ENCODE data around the gene VPS26B.
A peak's percentile ranks its signal among the peaks of the same experiment; 100 is the strongest.
"Not testable (repeated sequence)": the region's sequence is repeated elsewhere in the genome, so short reads cannot be mapped to it uniquely, and the experiment has no call there.

VPS26B gene

DNA sequence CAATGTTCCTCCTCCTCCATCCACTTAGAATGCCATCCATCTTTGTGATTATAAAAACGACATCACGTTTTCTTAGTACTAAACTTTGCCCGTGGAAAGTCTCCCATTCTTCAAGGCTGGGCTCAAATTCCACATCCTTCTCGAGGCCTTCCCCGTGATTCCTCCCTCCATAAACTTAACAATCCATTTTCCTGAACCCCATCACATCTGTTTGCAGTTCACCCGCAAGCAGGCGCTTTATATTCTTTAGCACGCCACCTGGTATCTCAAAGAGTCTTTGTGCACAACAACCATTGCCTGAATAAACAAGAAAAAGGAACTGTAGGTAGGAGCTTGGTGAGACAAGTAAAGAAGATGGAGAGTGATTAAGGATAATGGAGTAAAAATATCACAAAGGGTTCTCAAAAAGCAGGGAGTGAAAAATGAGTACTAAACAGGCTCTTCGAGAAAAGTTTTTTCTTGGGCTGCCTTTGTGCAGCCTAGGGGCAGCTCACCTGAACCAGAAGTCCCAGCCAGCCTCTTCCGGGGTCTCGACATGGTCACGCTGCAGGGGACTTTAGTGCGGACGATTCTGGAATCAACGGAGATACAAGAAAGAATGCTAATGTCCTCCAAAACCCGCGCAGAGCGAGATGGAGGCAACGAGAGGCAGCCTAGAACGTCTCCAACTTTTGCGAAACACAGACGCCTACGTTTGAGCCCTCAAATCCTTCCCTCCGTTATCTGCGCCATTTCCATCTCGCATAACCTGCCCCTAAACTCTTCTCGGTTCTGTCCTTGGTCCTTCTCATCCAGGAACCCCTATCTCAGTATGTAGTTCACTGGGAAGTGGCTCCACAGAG is 28.1 kb downstream of the VPS26B start:
- Histone ChIP-seq H3K9ac (ENCODE audit: low read length) (peak overlapping the region; percentile 6), H4K12ac (ENCODE audit: low read depth, low read length) (peak overlapping the region; percentile 27), H2AK5ac (ENCODE audit: low read length) (no peak overlapping the region), H3K4me1 (ENCODE audit: control insufficient read depth in 1 of 2, insufficient read depth in 2 of 2, low read length in 2 of 2) (peaks cover 0 to 2% of the 10 kb centered on the region in 2 experiments), H2BK12ac (ENCODE audit: low read length) (no peak overlapping the region), H3K27me3 (ENCODE audit: insufficient read depth, low read length) (no peaks in the 10 kb centered on the region), H3K4ac (ENCODE audit: low read depth, low read length) (no peak overlapping the region), H3K36me3 (ENCODE audit: control insufficient read depth in 1 of 2, insufficient read depth in 2 of 2, low read length in 2 of 2) (peaks cover 2 to 21% of the 10 kb centered on the region in 2 experiments), H4K8ac (ENCODE audit: low read depth, low read length) (peak overlapping the region; percentile 51), H3K9me3 (ENCODE audit: insufficient read depth, low read depth, low read length) (no peaks in the 10 kb centered on the region), H3K14ac (ENCODE audit: low read length) (no peak overlapping the region), H3K4me2 (ENCODE audit: low read length) (peak overlapping the region; percentile 75), H3K79me1 (ENCODE audit: low read length) (peaks cover 3% of the 10 kb centered on the region), H2BK5ac (ENCODE audit: low read depth, low read length, poor library complexity) (no peak overlapping the region), H3K79me2 (ENCODE audit: control insufficient read depth, insufficient read depth, low read length, poor library complexity) (peaks cover 3% of the 10 kb centered on the region), H3K27ac (ENCODE audit: low read depth, low read length) (no peak overlapping the region), H2BK120ac (ENCODE audit: insufficient read depth, low read length, poor library complexity) (no peak overlapping the region), H3K18ac (ENCODE audit: low read length) (no peak overlapping the region), H2AFZ (ENCODE audit: insufficient read depth, low read length, poor library complexity) (peak overlapping the region; percentile 77), H3K23ac (ENCODE audit: low read length) (no peak overlapping the region), H4K91ac (ENCODE audit: low read depth, low read length) (no peak overlapping the region), H3K4me3 (ENCODE audit: low read depth, low read length) (peak overlapping the region; percentile 66)
- peak in 1 of 2 donors; percentile 51 for DNase-seq
- WGBS (ENCODE audit: extremely low coverage, insufficient coverage, insufficient read length): no CpG with 5 or more reads among the region's 27 CpGs

GRCh38 chr11:134253188-134253993 is 28.9 kb downstream of the VPS26B start, which contains the start of the genes ACAD8 and THYN1:
TSS of gene ACAD8 (plus strand) at chr11:134253568. CDS start at chr11:134253601, 33 bp downstream.
TSS of gene THYN1 (minus strand) at chr11:134253352. CDS start at chr11:134252882, 470 bp downstream.
- no CpG with 5 or more reads among the region's 70 CpGs for WGBS (ENCODE audit: extremely low coverage, insufficient coverage, insufficient read length)

DNA sequence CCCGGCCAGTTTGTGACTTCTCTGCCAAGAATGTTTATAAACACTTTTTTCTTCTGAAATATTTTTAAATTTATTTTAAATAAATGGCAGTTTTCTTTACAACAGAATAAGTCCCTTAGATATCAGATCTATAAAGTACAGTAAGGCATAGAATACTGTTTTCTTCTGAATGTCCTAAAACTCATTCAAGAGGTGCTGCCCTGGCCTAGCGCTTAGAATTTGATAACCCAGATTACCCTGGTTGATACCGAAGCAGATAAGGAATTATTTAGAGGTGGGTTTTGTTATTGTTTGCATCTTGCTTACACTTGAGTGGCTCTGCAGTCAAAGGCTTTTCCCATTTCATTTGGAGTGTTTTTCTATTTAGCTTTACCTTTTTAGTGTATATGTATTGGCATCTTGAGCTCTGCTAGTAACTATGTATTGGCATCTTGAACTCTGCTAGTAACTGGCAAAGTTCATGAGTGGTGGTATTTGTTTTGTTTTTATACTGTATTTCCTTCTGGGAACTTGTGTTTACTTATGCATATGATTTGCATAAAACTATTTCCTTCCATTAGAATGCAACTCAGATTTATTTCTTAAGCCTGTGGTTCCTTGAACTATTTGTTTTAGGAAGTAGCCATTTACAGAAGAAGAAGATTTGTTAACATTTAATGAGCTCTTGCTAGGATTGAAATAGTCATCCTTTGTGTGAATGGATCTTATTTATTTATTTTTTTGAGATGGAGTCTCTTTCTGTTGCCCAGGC is 30.1 kb downstream of the VPS26B start:
- DNase-seq: no peak
- H4K8ac ChIP-seq (ENCODE audit: low read depth, low read length): no peak overlapping the region
- H2BK12ac ChIP-seq (ENCODE audit: low read length): no peak overlapping the region
- H2AFZ ChIP-seq (ENCODE audit: insufficient read depth, low read length, poor library complexity): no peak overlapping the region
- H3K79me2 ChIP-seq (ENCODE audit: control insufficient read depth, insufficient read depth, low read length, poor library complexity): peaks cover 3% of the 10 kb centered on the region
- no CpG with 5 or more reads among the region's 3 CpGs for WGBS (ENCODE audit: extremely low coverage, insufficient coverage, insufficient read length)
- no peak overlapping the region for H3K14ac ChIP-seq (ENCODE audit: low read length)
- H3K23ac ChIP-seq (ENCODE audit: low read length): no peak overlapping the region
- no peaks in the 10 kb centered on the region for H3K27me3 ChIP-seq (ENCODE audit: insufficient read depth, low read length)
- no peak overlapping the region for H2AK5ac ChIP-seq (ENCODE audit: low read length)
- no peak overlapping the region for H3K27ac ChIP-seq (ENCODE audit: low read depth, low read length)
- peak overlapping the region; percentile 86 for H3K4me2 ChIP-seq (ENCODE audit: low read length)
- no peak overlapping the region for H2BK5ac ChIP-seq (ENCODE audit: low read depth, low read length, poor library complexity)
- H3K4ac ChIP-seq (ENCODE audit: low read depth, low read length): no peak overlapping the region
- H4K12ac ChIP-seq (ENCODE audit: low read depth, low read length): no peak overlapping the region
- H4K91ac ChIP-seq (ENCODE audit: low read depth, low read length): no peak overlapping the region
- H3K36me3 ChIP-seq (ENCODE audit: control insufficient read depth in 1 of 2, insufficient read depth in 2 of 2, low read length in 2 of 2): peaks cover 9 to 15% of the 10 kb centered on the region in 2 experiments
- H3K4me1 ChIP-seq (ENCODE audit: control insufficient read depth in 1 of 2, insufficient read depth in 2 of 2, low read length in 2 of 2): peaks cover 0 to 2% of the 10 kb centered on the region in 2 experiments
- H3K18ac ChIP-seq (ENCODE audit: low read length): no peak overlapping the region
- peaks cover 3% of the 10 kb centered on the region for H3K79me1 ChIP-seq (ENCODE audit: low read length)
- H3K4me3 ChIP-seq (ENCODE audit: low read depth, low read length): no peak overlapping the region
- H2BK120ac ChIP-seq (ENCODE audit: insufficient read depth, low read length, poor library complexity): no peak overlapping the region
- no peak overlapping the region for H3K9ac ChIP-seq (ENCODE audit: low read length)
- no peaks in the 10 kb centered on the region for H3K9me3 ChIP-seq (ENCODE audit: insufficient read depth, low read depth, low read length)

More at GRCh38 chr11:134253188-134253993, 28.9 kb downstream of the VPS26B start, which contains the start of the genes ACAD8 and THYN1:
- Histone ChIP-seq H3K27me3 (ENCODE audit: insufficient read depth, low read length) (no peaks in the 10 kb centered on the region), H3K4me3 (ENCODE audit: low read depth, low read length) (peak within 1 kb of the TSS; percentile 93), H3K14ac (ENCODE audit: low read length) (peak within 1 kb of the TSS; percentile 81), H3K9ac (ENCODE audit: low read length) (peak within 1 kb of the TSS; percentile 85), H2BK5ac (ENCODE audit: low read depth, low read length, poor library complexity) (peak within 1 kb of the TSS; percentile 55), H2AK5ac (ENCODE audit: low read length) (no peak within 1 kb of the TSS), H4K91ac (ENCODE audit: low read depth, low read length) (peak within 1 kb of the TSS; percentile 65), H3K18ac (ENCODE audit: low read length) (peak within 1 kb of the TSS; percentile 88), H3K4me1 (ENCODE audit: control insufficient read depth in 1 of 2, insufficient read depth in 2 of 2, low read length in 2 of 2) (peaks cover 0 to 2% of the 10 kb centered on the region in 2 experiments), H3K79me2 (ENCODE audit: control insufficient read depth, insufficient read depth, low read length, poor library complexity) (peaks cover 3% of the 10 kb centered on the region), H4K12ac (ENCODE audit: low read depth, low read length) (peak within 1 kb of the TSS; percentile 87), H2BK12ac (ENCODE audit: low read length) (no peak within 1 kb of the TSS), H3K9me3 (ENCODE audit: insufficient read depth, low read depth, low read length) (no peaks in the 10 kb centered on the region), H3K27ac (ENCODE audit: low read depth, low read length) (no peak within 1 kb of the TSS), H2AFZ (ENCODE audit: insufficient read depth, low read length, poor library complexity) (peak within 1 kb of the TSS; percentile 100), H3K23ac (ENCODE audit: low read length) (no peak within 1 kb of the TSS), H4K8ac (ENCODE audit: low read depth, low read length) (peak within 1 kb of the TSS; percentile 96), H3K79me1 (ENCODE audit: low read length) (peaks cover 3% of the 10 kb centered on the region), H3K4me2 (ENCODE audit: low read length) (peak within 1 kb of the TSS; percentile 86), H3K36me3 (ENCODE audit: control insufficient read depth in 1 of 2, insufficient read depth in 2 of 2, low read length in 2 of 2) (peaks cover 2 to 16% of the 10 kb centered on the region in 2 experiments), H2BK120ac (ENCODE audit: insufficient read depth, low read length, poor library complexity) (peak within 1 kb of the TSS; percentile 74), H3K4ac (ENCODE audit: low read depth, low read length) (peak within 1 kb of the TSS; percentile 23)
- peak; percentile 96 to 97 for DNase-seq

DNA sequence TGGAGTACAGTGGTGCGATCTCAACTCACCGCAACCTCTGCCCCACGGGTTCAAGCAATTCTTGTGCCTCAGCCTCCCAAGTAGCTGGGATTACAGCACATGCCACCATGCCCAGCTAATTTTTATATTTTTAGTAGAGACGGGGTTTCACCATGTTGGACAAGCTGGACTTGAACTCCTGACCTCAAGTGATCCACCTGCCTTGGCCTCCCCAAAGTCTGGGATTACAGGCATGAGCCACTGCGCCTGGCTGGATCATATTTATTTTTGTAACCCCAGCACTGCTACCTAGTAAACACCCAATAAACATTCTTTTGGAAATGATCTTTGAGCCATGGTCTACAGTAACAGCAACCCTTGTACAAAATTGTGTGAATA is 30.7 kb downstream of the VPS26B start:
- H4K12ac ChIP-seq (ENCODE audit: low read depth, low read length); DNase-seq: not testable (repeated sequence)

More for the DNA sequence above, 30.7 kb downstream of the VPS26B start:
- H3K9me3 ChIP-seq (ENCODE audit: insufficient read depth, low read depth, low read length); H3K18ac ChIP-seq (ENCODE audit: low read length); H2BK5ac ChIP-seq (ENCODE audit: low read depth, low read length, poor library complexity); H3K27me3 ChIP-seq (ENCODE audit: insufficient read depth, low read length); H3K4me3 ChIP-seq (ENCODE audit: low read depth, low read length); H2AK5ac ChIP-seq (ENCODE audit: low read length); H4K91ac ChIP-seq (ENCODE audit: low read depth, low read length); H4K8ac ChIP-seq (ENCODE audit: low read depth, low read length); H3K4me2 ChIP-seq (ENCODE audit: low read length); H3K79me2 ChIP-seq (ENCODE audit: control insufficient read depth, insufficient read depth, low read length, poor library complexity); H3K79me1 ChIP-seq (ENCODE audit: low read length); H3K4me1 ChIP-seq (ENCODE audit: control insufficient read depth in 1 of 2, insufficient read depth in 2 of 2, low read length in 2 of 2); H3K4ac ChIP-seq (ENCODE audit: low read depth, low read length); H2BK120ac ChIP-seq (ENCODE audit: insufficient read depth, low read length, poor library complexity); H3K27ac ChIP-seq (ENCODE audit: low read depth, low read length); H3K14ac ChIP-seq (ENCODE audit: low read length); H3K23ac ChIP-seq (ENCODE audit: low read length); H2BK12ac ChIP-seq (ENCODE audit: low read length); H3K9ac ChIP-seq (ENCODE audit: low read length); H2AFZ ChIP-seq (ENCODE audit: insufficient read depth, low read length, poor library complexity): not testable (repeated sequence)
- no CpG with 5 or more reads among the region's 5 CpGs for WGBS (ENCODE audit: extremely low coverage, insufficient coverage, insufficient read length)
- peaks cover 11 to 16% of the 10 kb centered on the region in 2 experiments for H3K36me3 ChIP-seq (ENCODE audit: control insufficient read depth in 1 of 2, insufficient read depth in 2 of 2, low read length in 2 of 2)

Data from trophoblast cell (in vitro differentiated cells and primary cell).